Measurements from ENCODE around the gene GPATCH11.

Gene GPATCH11

GRCh38 chr2:37083873-37084794 lies at the start of gene GPATCH11, which contains the start of gene HEATR5B:
GPATCH11 (plus strand) TSS chr2:37084518; CDS start chr2:37088382, 3,864 bp downstream.
HEATR5B (minus strand) TSS chr2:37084372; CDS start chr2:37083414, 958 bp downstream.
- POLR2A ChIA-PET: interaction anchor here (1.1 kb wide), 1 partner anchor 268 kb away, joined by 3 read pairs; no protein-coding TSS in a partner anchor
- peak; percentile 99 for DNase-seq (ENCODE audit: extremely low spot score)
- TF ChIP-seq ARNT (IDR thresholded peaks at IDR 0.05) (no peak), BHLHE40 (IDR thresholded peaks at IDR 0.05; ENCODE audit: borderline replicate concordance) (no peak), L3MBTL2 (conservative IDR thresholded peaks at IDR 0.05) (peak; percentile 82), ELF4 (IDR thresholded peaks at IDR 0.05) (peak; percentile 43; the same call in 1 of the 2 replicates), PKNOX1 (IDR thresholded peaks at IDR 0.05) (peak; percentile 27; the same call in 1 of the 2 replicates)
- CTCF ChIA-PET: no interaction called here

GRCh38 chr2:37037771-37038170 lies 46.5 kb upstream of the GPATCH11 start:
- POLR2A ChIA-PET: no interaction called here
- TF ChIP-seq CTBP1 (IDR thresholded peaks at IDR 0.05; ENCODE audit: borderline replicate concordance): no peak
- CTCF ChIA-PET: no interaction called here
- no peak for DNase-seq (ENCODE audit: extremely low spot score)

GRCh38 chr2:37039580-37039979 lies 44.7 kb upstream of the GPATCH11 start:
- TF ChIP-seq FOXA1 (IDR thresholded peaks at IDR 0.05) (no peak), PKNOX1 (IDR thresholded peaks at IDR 0.05) (peak; percentile 36)
- ChIA-PET POLR2A (no interaction called here), CTCF (no interaction called here)
- no peak for DNase-seq (ENCODE audit: extremely low spot score)

- CTCF ChIA-PET: no interaction called here
Observed at GRCh38 chr2:37052600-37053332, 31.6 kb upstream of the GPATCH11 start.

GRCh38 chr2:37059841-37060240 lies 24.5 kb upstream of the GPATCH11 start:
- TF ChIP-seq ZNF384 (IDR thresholded peaks at IDR 0.05) (no peak), FOXM1 (IDR thresholded peaks at IDR 0.05; ENCODE audit: borderline replicate concordance) (no peak), FOXK2 (IDR thresholded peaks at IDR 0.05) (no peak), L3MBTL2 (conservative IDR thresholded peaks at IDR 0.05) (no peak), LEF1 (IDR thresholded peaks at IDR 0.05; ENCODE audit: borderline replicate concordance) (no peak), ARNT (IDR thresholded peaks at IDR 0.05) (no peak), BHLHE40 (IDR thresholded peaks at IDR 0.05; ENCODE audit: borderline replicate concordance) (no peak), SUZ12 (IDR thresholded peaks at IDR 0.05) (no peak), PKNOX1 (IDR thresholded peaks at IDR 0.05) (no peak), CTBP1 (IDR thresholded peaks at IDR 0.05; ENCODE audit: borderline replicate concordance) (no peak), SP1 (IDR thresholded peaks at IDR 0.05) (no peak), HDGF (IDR thresholded peaks at IDR 0.05; ENCODE audit: borderline replicate concordance) (no peak), NFRKB (IDR thresholded peaks at IDR 0.05) (no peak), TARDBP (IDR thresholded peaks at IDR 0.05) (no peak), FOXA1 (IDR thresholded peaks at IDR 0.05) (no peak)
- CTCF ChIA-PET: no interaction called here
- no peak for DNase-seq (ENCODE audit: extremely low spot score)
- POLR2A ChIA-PET: no interaction called here

More at GRCh38 chr2:37052600-37053332, 31.6 kb upstream of the GPATCH11 start:
- no peak for TF ChIP-seq ZNF384 (IDR thresholded peaks at IDR 0.05)
- no peak for TF ChIP-seq FOXK2 (IDR thresholded peaks at IDR 0.05)
- TF ChIP-seq BHLHE40 (IDR thresholded peaks at IDR 0.05; ENCODE audit: borderline replicate concordance): no peak
- no peak for TF ChIP-seq PKNOX1 (IDR thresholded peaks at IDR 0.05)
- TF ChIP-seq NFRKB (IDR thresholded peaks at IDR 0.05): no peak
- no peak for TF ChIP-seq FOXM1 (IDR thresholded peaks at IDR 0.05; ENCODE audit: borderline replicate concordance)
- TF ChIP-seq L3MBTL2 (conservative IDR thresholded peaks at IDR 0.05): no peak
- no peak for TF ChIP-seq LEF1 (IDR thresholded peaks at IDR 0.05; ENCODE audit: borderline replicate concordance)
- no peak for TF ChIP-seq CTBP1 (IDR thresholded peaks at IDR 0.05; ENCODE audit: borderline replicate concordance)
- TF ChIP-seq FOXA1 (IDR thresholded peaks at IDR 0.05): no peak
- no peak for DNase-seq (ENCODE audit: extremely low spot score)
- POLR2A ChIA-PET: no interaction called here

GRCh38 chr2:37060446-37060845 lies 23.9 kb upstream of the GPATCH11 start:
- ChIA-PET POLR2A (no interaction called here), CTCF (interaction anchor here (0.6 kb wide), 1 partner anchor 42 kb away, joined by 3 read pairs; no protein-coding TSS in a partner anchor)
- DNase-seq (ENCODE audit: extremely low spot score): no peak
- no peak for TF ChIP-seq SUZ12 (IDR thresholded peaks at IDR 0.05)
- TF ChIP-seq ELF4 (IDR thresholded peaks at IDR 0.05): no peak
- no peak for TF ChIP-seq FOXA1 (IDR thresholded peaks at IDR 0.05)
- TF ChIP-seq CTBP1 (IDR thresholded peaks at IDR 0.05; ENCODE audit: borderline replicate concordance): no peak
- no peak for TF ChIP-seq TARDBP (IDR thresholded peaks at IDR 0.05)
- TF ChIP-seq L3MBTL2 (conservative IDR thresholded peaks at IDR 0.05): no peak
- TF ChIP-seq FOXM1 (IDR thresholded peaks at IDR 0.05; ENCODE audit: borderline replicate concordance): no peak
- no peak for TF ChIP-seq SP1 (IDR thresholded peaks at IDR 0.05)
